Lower lobe of right lung (tissue), 2 donors: ENCODE data around the gene DLX4. TPM values are rescaled to one million over a fixed set of nuclear protein-coding genes. Genes with fewer than 3 reads are reported as not detected.
A peak's percentile ranks its signal among the peaks of the same experiment; 100 is the strongest.

ENCODE experiments used
- ATAC-seq, 2 donors: fragments of 200-7000 bp; cut with Tn5 transposase; one replicate each; pipeline ENCODE4 v1.9.1; 2020 to 2022; ENCODE audit warnings: mild to moderate bottlenecking in 2 of 2, moderate library complexity in 2 of 2
- DNase-seq: peaks from one replicate; pipeline ENCODE4 v3.0.0-alpha.2; 2020
- H3K27ac ChIP-seq: fragments of 200-600 bp; one replicate; pipeline ENCODE4 v1.8.0; 2022
- H3K27me3 ChIP-seq: fragments of 200-600 bp; one replicate; pipeline ENCODE4 v1.8.0; 2022; ENCODE audit warnings: low read depth
- H3K36me3 ChIP-seq: fragments of 200-600 bp; one replicate; pipeline ENCODE4 v1.8.0; 2022; ENCODE audit warnings: mild to moderate bottlenecking
- H3K4me1 ChIP-seq: fragments of 200-600 bp; one replicate; pipeline ENCODE4 v1.8.0; 2022
- H3K4me3 ChIP-seq: fragments of 200-600 bp; one replicate; pipeline ENCODE4 v1.8.0; 2022; ENCODE audit warnings: mild to moderate bottlenecking
- H3K9me3 ChIP-seq: fragments of 200-600 bp; one replicate; pipeline ENCODE4 v1.8.0; 2022
- intact Hi-C: fragments of 100-400 bp; cut with DNase I; formaldehyde crosslinking; loops from one replicate; pipeline ENCODE4 v1.11.0; 2022
- total RNA-seq: library from RNA; stranded (reverse); fragmentation: NEBNext Ultra II Directional; extraction: Animal tissue kit (Norgen Biotek cat#: 25700); gene quantifications from one replicate; pipeline ENCODE4 v1.2.1, GENCODE V29; 2021
- TF ChIP-seq, protein P1 (sequence below): fragments of 200-600 bp; IDR thresholded peaks from one replicate; pipeline ENCODE4 v1.8.0; 2022; ENCODE audit warnings: antibody characterized with exemption, mild to moderate bottlenecking
- donor health status: DM: no; HTN: yes; CAD: no; lungs with severe emphysema.

DLX4 gene
- total RNA-seq, 1 donor from 2014 or later = 3.0 TPM

- no peaks in the 10 kb centered on the region for H3K36me3 ChIP-seq
- TF ChIP-seq, protein P1, sequence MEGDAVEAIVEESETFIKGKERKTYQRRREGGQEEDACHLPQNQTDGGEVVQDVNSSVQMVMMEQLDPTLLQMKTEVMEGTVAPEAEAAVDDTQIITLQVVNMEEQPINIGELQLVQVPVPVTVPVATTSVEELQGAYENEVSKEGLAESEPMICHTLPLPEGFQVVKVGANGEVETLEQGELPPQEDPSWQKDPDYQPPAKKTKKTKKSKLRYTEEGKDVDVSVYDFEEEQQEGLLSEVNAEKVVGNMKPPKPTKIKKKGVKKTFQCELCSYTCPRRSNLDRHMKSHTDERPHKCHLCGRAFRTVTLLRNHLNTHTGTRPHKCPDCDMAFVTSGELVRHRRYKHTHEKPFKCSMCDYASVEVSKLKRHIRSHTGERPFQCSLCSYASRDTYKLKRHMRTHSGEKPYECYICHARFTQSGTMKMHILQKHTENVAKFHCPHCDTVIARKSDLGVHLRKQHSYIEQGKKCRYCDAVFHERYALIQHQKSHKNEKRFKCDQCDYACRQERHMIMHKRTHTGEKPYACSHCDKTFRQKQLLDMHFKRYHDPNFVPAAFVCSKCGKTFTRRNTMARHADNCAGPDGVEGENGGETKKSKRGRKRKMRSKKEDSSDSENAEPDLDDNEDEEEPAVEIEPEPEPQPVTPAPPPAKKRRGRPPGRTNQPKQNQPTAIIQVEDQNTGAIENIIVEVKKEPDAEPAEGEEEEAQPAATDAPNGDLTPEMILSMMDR = no peak
- peaks cover 7% of the 10 kb centered on the region for H3K9me3 ChIP-seq
- no peaks in the 10 kb centered on the region for H3K4me1 ChIP-seq
- no peak for DNase-seq
- ATAC-seq = no peak
- intact Hi-C loops = no loop called here
- no peak overlapping the region for H3K4me3 ChIP-seq
- no peak overlapping the region for H3K27ac ChIP-seq
- H3K27me3 ChIP-seq = no peaks in the 10 kb centered on the region
These were observed 40.3 kb downstream of the DLX4 start for GRCh38 chr17:50009282-50009681.

- no peaks in the 10 kb centered on the region for H3K36me3 ChIP-seq
- no peaks in the 10 kb centered on the region for H3K27me3 ChIP-seq
- H3K9me3 ChIP-seq = peaks cover 7% of the 10 kb centered on the region
- DNase-seq (no peak), ATAC-seq (no peak)
- H3K4me1 ChIP-seq = no peaks in the 10 kb centered on the region
- H3K4me3 ChIP-seq = no peak overlapping the region
- intact Hi-C loops = no loop called here
- TF ChIP-seq, protein P1 = no peak
- no peak overlapping the region for H3K27ac ChIP-seq
These were observed 44.1 kb downstream of the DLX4 start for GRCh38 chr17:50013079-50013478.

DNA sequence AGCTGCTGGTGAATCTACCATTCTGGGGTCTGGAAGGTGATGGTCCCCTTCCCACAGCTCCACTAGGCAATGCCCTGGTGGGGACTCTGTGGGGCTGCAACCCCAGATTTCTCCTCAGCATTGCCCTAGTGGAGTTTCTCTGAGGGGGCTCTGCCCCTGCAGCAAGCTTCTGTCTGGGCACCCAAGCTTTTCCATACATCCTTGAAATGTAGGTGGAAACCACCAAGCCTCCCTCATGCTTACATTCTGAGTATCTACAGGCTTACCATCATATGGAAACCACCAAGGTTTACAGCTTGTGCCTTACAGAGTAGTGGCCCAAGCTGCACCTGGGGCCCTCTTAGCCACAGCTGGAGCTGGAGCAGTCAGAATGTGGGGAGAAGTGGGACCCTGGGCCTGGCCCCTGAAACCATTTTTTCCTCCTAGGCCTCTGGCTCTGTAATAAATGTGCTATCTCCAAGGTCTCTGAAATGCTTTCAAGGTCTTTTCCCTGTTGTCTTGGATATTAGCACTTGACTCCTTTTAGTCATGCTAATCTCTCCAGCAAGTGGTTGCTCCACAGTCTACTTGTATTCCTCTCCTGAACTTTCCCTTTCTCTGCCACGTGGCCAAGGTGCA is 45.6 kb downstream of the DLX4 start:
- TF ChIP-seq, protein P1 = no peak
- Histone ChIP-seq H3K36me3 (no peaks in the 10 kb centered on the region), H3K27ac (no peak overlapping the region), H3K4me3 (no peak overlapping the region), H3K27me3 (no peaks in the 10 kb centered on the region), H3K9me3 (peaks cover 7% of the 10 kb centered on the region), H3K4me1 (no peaks in the 10 kb centered on the region)
- ATAC-seq (no peak), DNase-seq (no peak)
- intact Hi-C loops = no loop called here

- H3K4me3 ChIP-seq = no peak overlapping the region
- ATAC-seq = no peak
- H3K27me3 ChIP-seq = no peaks in the 10 kb centered on the region
- no peaks in the 10 kb centered on the region for H3K36me3 ChIP-seq
- intact Hi-C loops = no loop called here
- H3K4me1 ChIP-seq = no peaks in the 10 kb centered on the region
- DNase-seq = no peak
- no peak overlapping the region for H3K27ac ChIP-seq
- peaks cover 7% of the 10 kb centered on the region for H3K9me3 ChIP-seq
- TF ChIP-seq, protein P1 = no peak
These were observed 46.2 kb downstream of the DLX4 start for GRCh38 chr17:50015146-50015545.

DNA sequence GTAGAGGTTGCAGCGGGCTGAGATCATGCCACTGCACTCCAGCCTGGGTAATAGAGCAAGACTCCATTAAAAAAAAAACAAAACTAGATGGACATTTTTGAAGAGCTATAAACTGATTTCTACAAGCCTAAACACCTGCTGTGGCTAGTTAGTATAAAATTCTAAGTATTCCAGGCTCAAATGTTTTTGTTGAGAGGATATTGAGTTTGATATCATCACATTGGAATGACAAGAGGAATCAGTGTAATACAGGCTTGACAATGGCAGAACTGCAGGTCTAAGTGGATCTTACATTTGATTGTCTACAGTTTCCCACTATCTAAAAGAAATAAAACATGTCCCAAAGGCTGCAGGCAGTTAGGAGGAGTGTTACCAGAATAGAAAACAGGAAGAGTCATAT is 49.9 kb downstream of the DLX4 start:
- no peaks in the 10 kb centered on the region for H3K36me3 ChIP-seq
- no peaks in the 10 kb centered on the region for H3K9me3 ChIP-seq
- peaks cover 4% of the 10 kb centered on the region for H3K4me1 ChIP-seq
- DNase-seq (no peak), ATAC-seq (peak in 1 of 2 donors; percentile 24)
- TF ChIP-seq, protein P1 = no peak
- no peak overlapping the region for H3K4me3 ChIP-seq
- intact Hi-C loops = no loop called here
- no peak overlapping the region for H3K27ac ChIP-seq
- H3K27me3 ChIP-seq = no peaks in the 10 kb centered on the region
